Stimulated activated naive CD8-positive, alpha-beta T cell treated with anti-CD3 and anti-CD28 coated beads, Interleukin-15, Interleukin-2, amounts not matched to agents 100 ng/mL and 50 ng/mL, for 24 hours (primary cell): Measurements from ENCODE around the gene TMEFF1.
"Not testable (repeated sequence)": the region's sequence is repeated elsewhere in the genome, so short reads cannot be mapped to it uniquely, and the experiment has no call there.

ENCODE experiments used
- H3K27ac Mint-ChIP-seq: one replicate; pipeline ENCODE4 v1.8.0; 2021; ENCODE audit warnings: mild to moderate bottlenecking, mixed read lengths
- H3K27me3 Mint-ChIP-seq: one replicate; pipeline ENCODE4 v1.8.0; 2021; ENCODE audit warnings: mixed read lengths
- H3K36me3 Mint-ChIP-seq: one replicate; pipeline ENCODE4 v1.8.0; 2021; ENCODE audit warnings: low read depth, mixed read lengths
- H3K4me1 Mint-ChIP-seq: one replicate; pipeline ENCODE4 v1.8.0; 2021; ENCODE audit warnings: low read depth, mixed read lengths
- H3K4me3 Mint-ChIP-seq: one replicate; pipeline ENCODE4 v1.8.0; 2021; ENCODE audit warnings: mild to moderate bottlenecking, mixed read lengths
- H3K9me3 Mint-ChIP-seq: one replicate; pipeline ENCODE4 v1.8.0; 2021; ENCODE audit warnings: mixed read lengths

The TMEFF1 gene

GRCh38 chr9:100499460-100499859, 26.5 kb downstream of the TMEFF1 start:
- H3K9me3 Mint-ChIP-seq, result no peaks in the 10 kb centered on the region
- H3K36me3 Mint-ChIP-seq, result no peaks in the 10 kb centered on the region
- H3K4me3 Mint-ChIP-seq, result no peak overlapping the region
- no peak overlapping the region for H3K27ac Mint-ChIP-seq
- no peaks in the 10 kb centered on the region for H3K27me3 Mint-ChIP-seq
- H3K4me1 Mint-ChIP-seq, result no peaks in the 10 kb centered on the region

- no peaks in the 10 kb centered on the region for H3K9me3 Mint-ChIP-seq
- no peaks in the 10 kb centered on the region for H3K27me3 Mint-ChIP-seq
- H3K27ac Mint-ChIP-seq, result no peak overlapping the region
- no peaks in the 10 kb centered on the region for H3K4me1 Mint-ChIP-seq
- no peak overlapping the region for H3K4me3 Mint-ChIP-seq
- H3K36me3 Mint-ChIP-seq, result no peaks in the 10 kb centered on the region
Observed at GRCh38 chr9:100499866-100500265, 26.9 kb downstream of the TMEFF1 start.

- Mint-ChIP-seq H3K4me1 (no peaks in the 10 kb centered on the region), H3K27me3 (no peaks in the 10 kb centered on the region), H3K27ac (no peak overlapping the region), H3K36me3 (peaks cover 5% of the 10 kb centered on the region), H3K9me3 (no peaks in the 10 kb centered on the region), H3K4me3 (no peak overlapping the region)
Observed at GRCh38 chr9:100505564-100506159, 32.7 kb downstream of the TMEFF1 start.

- H3K4me3 Mint-ChIP-seq, H3K27me3 Mint-ChIP-seq, H3K27ac Mint-ChIP-seq, H3K36me3 Mint-ChIP-seq, H3K9me3 Mint-ChIP-seq, H3K4me1 Mint-ChIP-seq: not testable (repeated sequence)
Observed at GRCh38 chr9:100507350-100507749, 34.4 kb downstream of the TMEFF1 start.

- Mint-ChIP-seq H3K27me3 (no peaks in the 10 kb centered on the region), H3K4me1 (no peaks in the 10 kb centered on the region)
Observed at GRCh38 chr9:100511205-100511604, 38.3 kb downstream of the TMEFF1 start.

GRCh38 chr9:100515578-100516494, 42.9 kb downstream of the TMEFF1 start:
- Mint-ChIP-seq H3K27me3 (no peaks in the 10 kb centered on the region), H3K4me3 (no peak overlapping the region), H3K36me3 (no peaks in the 10 kb centered on the region), H3K9me3 (no peaks in the 10 kb centered on the region), H3K4me1 (no peaks in the 10 kb centered on the region), H3K27ac (no peak overlapping the region)

More at GRCh38 chr9:100511205-100511604, 38.3 kb downstream of the TMEFF1 start:
- Mint-ChIP-seq H3K27ac (no peak overlapping the region), H3K4me3 (no peak overlapping the region), H3K36me3 (peaks cover 5% of the 10 kb centered on the region), H3K9me3 (no peaks in the 10 kb centered on the region)

GRCh38 chr9:100521282-100521681, 48.3 kb downstream of the TMEFF1 start:
- Mint-ChIP-seq H3K9me3 (no peaks in the 10 kb centered on the region), H3K36me3 (no peaks in the 10 kb centered on the region), H3K27ac (no peak overlapping the region), H3K4me1 (no peaks in the 10 kb centered on the region), H3K27me3 (no peaks in the 10 kb centered on the region), H3K4me3 (no peak overlapping the region)

- Mint-ChIP-seq H3K27ac (no peak overlapping the region), H3K4me1 (no peaks in the 10 kb centered on the region), H3K36me3 (no peaks in the 10 kb centered on the region), H3K27me3 (no peaks in the 10 kb centered on the region), H3K4me3 (no peak overlapping the region), H3K9me3 (no peaks in the 10 kb centered on the region)
Observed at GRCh38 chr9:100525563-100525962, 52.6 kb downstream of the TMEFF1 start.

- H3K9me3 Mint-ChIP-seq, H3K4me1 Mint-ChIP-seq, H3K4me3 Mint-ChIP-seq, H3K36me3 Mint-ChIP-seq, H3K27ac Mint-ChIP-seq, H3K27me3 Mint-ChIP-seq: not testable (repeated sequence)
Observed at GRCh38 chr9:100527180-100527794, 54.3 kb downstream of the TMEFF1 start.

GRCh38 chr9:100534401-100534800, 61.5 kb downstream of the TMEFF1 start:
- no peaks in the 10 kb centered on the region for H3K4me1 Mint-ChIP-seq
- H3K36me3 Mint-ChIP-seq, result no peaks in the 10 kb centered on the region
- no peaks in the 10 kb centered on the region for H3K9me3 Mint-ChIP-seq
- no peaks in the 10 kb centered on the region for H3K27me3 Mint-ChIP-seq
- no peak overlapping the region for H3K27ac Mint-ChIP-seq
- H3K4me3 Mint-ChIP-seq, result no peak overlapping the region

GRCh38 chr9:100540327-100540726, 67.4 kb downstream of the TMEFF1 start:
- H3K27me3 Mint-ChIP-seq, result no peaks in the 10 kb centered on the region
- no peaks in the 10 kb centered on the region for H3K36me3 Mint-ChIP-seq
- H3K9me3 Mint-ChIP-seq, result no peaks in the 10 kb centered on the region
- no peaks in the 10 kb centered on the region for H3K4me1 Mint-ChIP-seq
- no peak overlapping the region for H3K27ac Mint-ChIP-seq
- no peak overlapping the region for H3K4me3 Mint-ChIP-seq

GRCh38 chr9:100549048-100549447, 76.1 kb downstream of the TMEFF1 start:
- Mint-ChIP-seq H3K27ac (no peak overlapping the region), H3K4me1 (no peaks in the 10 kb centered on the region), H3K9me3 (peaks cover 6% of the 10 kb centered on the region), H3K36me3 (no peaks in the 10 kb centered on the region), H3K27me3 (no peaks in the 10 kb centered on the region), H3K4me3 (no peak overlapping the region)

GRCh38 chr9:100554935-100555401, 82.0 kb downstream of the TMEFF1 start:
- H3K27me3 Mint-ChIP-seq, result no peaks in the 10 kb centered on the region
- no peaks in the 10 kb centered on the region for H3K9me3 Mint-ChIP-seq
- H3K4me1 Mint-ChIP-seq, result no peaks in the 10 kb centered on the region
- H3K27ac Mint-ChIP-seq, result no peak overlapping the region
- H3K4me3 Mint-ChIP-seq, result no peak overlapping the region
- H3K36me3 Mint-ChIP-seq, result no peaks in the 10 kb centered on the region

- Mint-ChIP-seq H3K36me3 (no peaks in the 10 kb centered on the region), H3K27ac (no peak overlapping the region), H3K4me3 (no peak overlapping the region), H3K9me3 (no peaks in the 10 kb centered on the region), H3K4me1 (no peaks in the 10 kb centered on the region), H3K27me3 (no peaks in the 10 kb centered on the region)
Observed at GRCh38 chr9:100555471-100555870, 82.5 kb downstream of the TMEFF1 start.

- no peaks in the 10 kb centered on the region for H3K4me1 Mint-ChIP-seq
- no peaks in the 10 kb centered on the region for H3K9me3 Mint-ChIP-seq
- H3K27me3 Mint-ChIP-seq, result no peaks in the 10 kb centered on the region
- no peak overlapping the region for H3K27ac Mint-ChIP-seq
- H3K36me3 Mint-ChIP-seq, result no peaks in the 10 kb centered on the region
- no peak overlapping the region for H3K4me3 Mint-ChIP-seq
Observed at GRCh38 chr9:100557053-100557452, 84.1 kb downstream of the TMEFF1 start.
